Measurements from ENCODE around the gene TOB2.

The TOB2 gene, protein sequence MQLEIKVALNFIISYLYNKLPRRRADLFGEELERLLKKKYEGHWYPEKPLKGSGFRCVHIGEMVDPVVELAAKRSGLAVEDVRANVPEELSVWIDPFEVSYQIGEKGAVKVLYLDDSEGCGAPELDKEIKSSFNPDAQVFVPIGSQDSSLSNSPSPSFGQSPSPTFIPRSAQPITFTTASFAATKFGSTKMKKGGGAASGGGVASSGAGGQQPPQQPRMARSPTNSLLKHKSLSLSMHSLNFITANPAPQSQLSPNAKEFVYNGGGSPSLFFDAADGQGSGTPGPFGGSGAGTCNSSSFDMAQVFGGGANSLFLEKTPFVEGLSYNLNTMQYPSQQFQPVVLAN

DNA sequence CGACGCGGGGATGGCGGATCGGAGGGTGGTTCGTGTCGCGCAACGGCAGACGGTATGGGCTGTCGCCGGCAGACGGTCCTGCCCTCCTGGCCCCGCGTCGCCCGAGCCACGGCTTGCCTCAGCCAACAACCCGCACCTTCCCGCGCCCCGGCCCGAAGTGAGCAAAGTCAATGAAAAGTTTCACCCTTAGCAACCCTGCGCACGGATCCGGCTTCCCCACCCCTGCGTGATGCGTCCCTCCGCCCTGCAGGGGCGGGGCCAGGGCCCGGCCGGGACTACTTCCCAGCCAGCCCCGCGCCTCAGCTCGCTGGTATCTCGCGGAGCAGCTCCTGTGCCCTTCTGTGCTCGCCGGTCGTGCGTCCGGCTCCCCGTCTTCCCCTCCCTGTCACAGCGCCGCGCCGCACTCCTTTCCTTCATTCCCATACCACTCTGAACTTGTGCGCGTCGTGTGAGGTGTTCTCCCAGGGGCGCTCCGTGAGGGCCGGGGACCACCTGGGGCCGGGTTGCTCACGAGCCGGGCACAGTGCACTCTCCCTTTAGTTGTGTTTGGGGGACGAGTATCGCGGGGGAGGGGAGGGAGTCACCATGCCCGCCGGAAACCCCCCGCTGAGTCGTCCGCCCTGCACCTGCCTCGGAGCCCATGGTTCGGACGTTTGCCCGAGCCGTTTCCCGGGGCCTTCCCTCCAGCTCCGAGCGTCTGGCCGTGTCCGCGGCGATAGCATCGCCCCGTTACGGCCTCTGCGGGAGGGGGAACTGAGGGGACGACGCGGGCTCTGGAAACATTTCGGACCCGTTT lies at the start of gene TOB2:
TOB2 (minus strand) TSS at position 163 of the 796 bp plus-strand sequence. CDS start 9,456 bp downstream, outside the sequence.
- DNase-seq: peak; percentile 95

DNA sequence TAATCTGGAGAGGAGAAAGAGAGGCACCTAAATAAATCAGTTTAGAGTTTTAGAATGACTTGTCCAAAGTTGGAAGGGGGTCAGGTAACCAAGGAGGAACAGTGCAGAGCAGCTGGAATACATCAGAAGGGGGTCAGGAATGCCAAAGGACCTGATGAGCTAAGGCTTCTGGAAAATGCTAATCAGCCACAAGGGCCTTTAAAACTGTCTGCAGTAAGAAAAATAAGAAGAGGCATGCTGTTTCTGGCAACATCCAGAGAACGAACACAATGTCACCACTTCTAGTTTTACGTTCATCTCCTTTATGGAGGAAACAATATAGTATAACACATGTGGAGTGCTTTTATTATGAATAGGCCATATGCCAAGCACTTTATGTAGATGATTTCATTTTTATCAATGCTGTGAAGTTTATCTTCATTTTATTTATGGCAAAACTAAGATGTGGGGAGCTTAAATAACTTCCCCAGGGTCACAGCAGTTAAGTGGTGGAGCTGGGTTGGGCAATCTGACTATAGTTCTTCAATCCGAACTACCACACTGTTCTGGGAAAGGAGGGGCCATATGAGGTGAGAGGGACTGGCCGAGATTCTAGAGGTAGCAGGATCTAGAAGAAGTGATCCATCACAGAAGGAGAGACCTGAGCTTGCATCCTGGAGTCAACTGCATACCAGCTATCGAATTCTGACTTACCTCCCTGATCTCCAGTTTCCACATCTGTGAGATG lies 44.9 kb upstream of the TOB2 start:
- no peak for DNase-seq

DNA sequence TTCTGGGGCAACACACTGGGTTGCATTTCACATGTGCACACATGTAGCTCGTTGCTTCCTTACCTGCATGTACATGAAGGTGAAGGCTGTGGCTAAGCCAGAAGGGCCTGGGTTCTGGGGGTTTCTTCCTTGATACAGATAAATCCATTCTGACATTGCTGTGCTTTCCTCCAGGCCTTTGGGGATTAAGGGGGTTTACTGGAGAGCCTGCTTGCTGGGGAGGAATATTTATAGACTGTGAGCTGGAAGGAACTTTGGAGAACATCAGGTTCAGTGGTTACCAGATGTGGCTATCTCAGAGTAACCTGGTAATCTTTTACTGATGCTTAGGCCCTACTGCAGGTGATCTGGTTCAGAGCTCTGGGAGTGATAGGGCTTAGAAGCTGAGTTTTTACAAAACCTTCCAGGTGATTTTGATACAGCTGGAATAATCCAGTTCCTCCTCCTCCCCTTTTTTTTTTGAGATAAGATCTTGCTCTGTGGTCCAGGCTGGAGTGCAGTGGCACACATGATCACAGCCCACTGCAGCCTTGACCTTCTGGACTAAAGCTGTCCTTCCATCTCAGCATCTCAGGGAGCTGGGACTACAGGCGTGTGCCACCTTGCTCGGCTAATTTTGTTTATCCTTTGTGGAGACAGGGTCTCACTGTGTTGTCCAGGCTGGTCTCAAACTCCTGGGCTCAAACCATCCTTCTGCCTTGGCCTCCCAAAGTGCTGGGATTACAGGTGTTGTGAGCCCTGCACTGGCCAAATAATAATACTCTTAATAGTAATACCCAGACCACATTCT lies 42.2 kb upstream of the TOB2 start:
- DNase-seq: no peak

DNA sequence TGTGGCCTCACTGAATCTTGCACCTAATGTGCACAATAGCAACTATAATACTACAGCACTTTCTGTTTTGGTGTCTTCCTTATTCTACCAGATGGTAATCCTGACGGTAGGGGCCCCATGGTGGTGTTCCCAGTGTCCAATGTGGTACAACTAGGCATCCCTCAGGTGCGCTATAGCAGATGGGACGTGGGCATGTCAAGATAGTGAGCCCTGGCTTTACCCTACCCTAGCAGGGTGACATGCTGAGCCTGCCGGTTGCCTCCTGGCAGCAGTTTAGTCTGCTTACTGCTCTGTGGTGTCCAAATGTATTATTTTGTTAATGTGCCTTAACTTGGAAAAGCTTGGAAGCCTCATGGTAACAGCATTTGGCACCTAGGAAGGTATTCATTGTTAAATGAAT lies 41.5 kb upstream of the TOB2 start:
- DNase-seq: no peak

DNA sequence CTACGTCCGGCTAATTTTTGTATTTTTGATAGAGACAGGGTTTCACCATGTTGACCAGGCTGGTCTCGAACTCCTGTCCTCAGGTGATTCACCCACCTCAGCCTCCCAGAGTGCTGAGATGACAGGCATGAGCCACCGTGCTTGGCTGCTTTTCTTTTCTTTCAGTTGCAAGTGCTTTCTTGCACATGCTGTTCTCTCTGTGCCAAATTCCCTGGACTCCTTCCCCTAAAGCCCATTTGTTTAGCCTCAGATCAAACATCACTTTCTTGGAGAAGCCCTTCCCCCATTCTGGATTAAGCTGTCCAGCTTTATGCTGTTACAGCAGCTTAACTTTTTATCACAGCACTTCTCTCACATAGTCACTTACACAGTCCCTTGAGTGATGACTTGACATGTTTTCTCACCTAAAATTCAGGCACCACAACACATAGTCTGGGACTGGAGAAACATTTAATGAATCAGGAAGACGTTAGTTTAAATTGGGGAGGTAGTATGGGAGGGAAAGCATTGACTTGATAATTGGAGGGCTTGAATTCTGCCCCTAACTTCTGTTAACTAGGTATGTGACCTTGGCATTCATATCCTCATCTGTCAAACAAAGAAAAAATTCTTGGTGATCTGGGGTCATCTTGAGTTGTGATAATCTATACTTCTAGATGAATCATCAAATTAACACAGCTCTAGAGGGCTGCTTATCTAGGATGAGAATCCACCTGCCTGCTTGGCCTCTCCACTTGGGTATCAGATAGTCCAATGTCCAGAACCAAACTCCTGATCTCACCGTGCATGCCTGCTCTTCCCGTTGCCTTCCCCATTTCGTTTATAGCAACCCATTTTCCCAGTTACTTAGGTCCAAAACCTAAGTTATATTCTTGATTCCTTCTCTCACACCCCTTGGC lies 40.7 kb upstream of the TOB2 start:
- no peak for DNase-seq

DNA sequence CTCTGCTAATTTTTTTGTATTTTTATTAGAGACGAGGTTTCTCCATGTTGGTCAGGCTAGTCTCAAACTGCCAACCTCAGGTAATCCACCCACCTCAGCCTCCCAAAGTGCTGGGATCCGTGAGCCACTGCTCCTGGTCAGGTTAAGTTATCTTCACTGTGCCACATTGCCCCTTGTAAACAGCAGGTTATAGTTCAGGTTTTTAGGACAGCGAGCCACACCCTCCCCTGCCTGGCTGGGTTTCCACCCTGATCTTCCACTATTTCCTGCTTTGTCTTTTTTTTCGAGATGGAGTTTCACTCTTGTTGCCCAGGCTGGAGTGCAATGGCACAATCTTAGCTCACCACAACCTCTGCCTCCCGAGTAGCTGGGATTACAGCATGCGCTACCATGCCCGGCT lies 38.4 kb upstream of the TOB2 start:
- DNase-seq: no peak

DNA sequence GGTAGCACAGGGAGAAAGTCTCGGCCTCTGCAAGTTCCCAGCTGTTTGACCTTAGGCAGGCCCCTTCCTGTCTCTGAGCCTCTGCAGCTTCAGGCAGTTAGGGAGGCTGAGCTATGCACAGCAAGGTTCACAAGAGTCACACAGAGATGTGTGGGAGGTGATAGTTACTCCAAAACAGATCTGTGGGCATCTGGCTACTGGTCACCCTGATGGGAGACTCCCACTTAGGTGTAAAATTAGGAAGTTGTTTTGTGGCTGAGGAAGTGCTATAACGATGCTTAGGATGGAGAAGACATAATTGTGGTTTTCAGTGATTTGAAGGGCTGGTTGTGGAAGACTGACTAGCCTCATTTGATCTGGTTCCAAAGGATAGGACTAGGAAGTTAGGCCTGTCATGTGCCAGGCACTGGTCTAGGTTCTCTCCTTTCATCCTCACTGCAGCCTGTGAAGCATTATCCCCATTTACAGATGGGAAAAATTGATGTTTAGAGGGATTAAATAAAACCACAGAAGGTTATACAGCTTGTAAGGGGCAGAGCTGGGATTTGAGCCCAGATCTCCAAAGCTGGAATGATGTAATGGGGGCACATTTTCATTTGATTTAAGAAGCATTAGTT lies 35.8 kb upstream of the TOB2 start:
- no peak for DNase-seq

DNA sequence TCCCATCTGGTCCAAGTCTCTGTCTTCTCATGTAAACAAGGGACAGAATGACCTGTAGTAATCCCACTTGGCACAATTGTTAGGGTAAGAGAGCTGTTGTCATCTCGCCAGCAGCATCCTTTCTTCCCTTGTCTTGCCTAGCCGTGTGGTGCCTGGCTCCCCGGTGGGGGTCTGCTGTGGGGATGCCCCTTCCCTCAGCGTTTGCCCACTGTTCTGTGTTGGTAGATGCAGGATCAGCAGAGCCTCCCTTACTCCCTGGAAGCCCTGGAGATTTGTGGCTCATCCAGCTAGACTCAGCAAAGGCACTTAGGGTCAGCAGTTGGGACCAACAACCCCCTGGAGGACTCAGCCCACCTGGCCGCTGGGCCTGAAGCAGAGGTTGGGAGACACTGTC lies 35.3 kb upstream of the TOB2 start:
- no peak for DNase-seq

DNA sequence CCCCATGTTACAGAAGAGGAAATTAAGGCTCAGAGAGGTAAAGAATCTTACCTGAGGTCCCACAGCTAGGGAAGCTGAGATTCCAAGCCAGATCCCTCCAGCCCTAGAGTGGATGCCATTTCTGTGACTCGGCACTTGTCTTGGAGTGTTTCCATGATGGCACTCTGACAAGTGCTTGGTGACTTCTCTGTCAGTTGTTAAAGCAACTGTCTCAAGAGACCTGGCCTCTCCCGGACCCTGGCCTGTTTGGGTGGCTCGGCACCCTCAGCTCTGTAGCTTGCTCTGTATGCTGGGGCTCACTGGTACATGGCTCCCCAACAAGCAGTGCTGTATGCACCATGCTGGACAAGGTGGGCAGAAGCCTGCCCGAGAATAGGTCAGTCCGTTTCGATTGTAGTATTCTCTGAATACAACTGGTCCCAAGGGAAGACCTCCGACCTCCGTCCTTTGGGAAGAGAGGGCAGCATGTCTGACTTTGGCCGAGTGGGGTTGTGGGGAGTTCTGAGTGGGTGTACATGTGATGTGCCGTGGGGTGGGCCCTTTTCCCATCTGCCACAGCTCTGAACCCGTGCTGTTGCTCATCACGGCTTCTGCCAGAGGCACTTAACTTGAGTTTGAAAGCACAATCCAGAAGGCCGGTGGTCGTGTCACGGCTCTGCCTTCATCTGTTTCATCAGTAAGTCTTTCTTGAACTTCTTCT lies 34.7 kb upstream of the TOB2 start:
- DNase-seq: no peak

DNA sequence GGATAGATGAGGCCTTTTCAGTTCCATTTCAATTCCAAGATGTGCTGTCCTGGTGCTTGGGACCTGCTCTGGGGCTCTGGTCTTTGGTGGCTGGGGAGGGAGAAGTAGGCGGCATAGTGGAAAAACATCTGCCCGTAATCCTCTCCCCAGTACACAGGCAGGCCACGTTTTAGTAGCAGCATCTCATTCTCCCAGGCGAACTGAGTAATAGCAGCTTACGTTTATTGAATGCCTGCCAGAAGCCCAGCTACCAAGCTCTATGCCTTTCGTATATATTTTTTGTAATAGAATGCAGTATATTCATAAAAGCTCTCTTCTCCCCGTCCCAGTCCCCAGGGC lies 33.8 kb upstream of the TOB2 start:
- DNase-seq: no peak

DNA sequence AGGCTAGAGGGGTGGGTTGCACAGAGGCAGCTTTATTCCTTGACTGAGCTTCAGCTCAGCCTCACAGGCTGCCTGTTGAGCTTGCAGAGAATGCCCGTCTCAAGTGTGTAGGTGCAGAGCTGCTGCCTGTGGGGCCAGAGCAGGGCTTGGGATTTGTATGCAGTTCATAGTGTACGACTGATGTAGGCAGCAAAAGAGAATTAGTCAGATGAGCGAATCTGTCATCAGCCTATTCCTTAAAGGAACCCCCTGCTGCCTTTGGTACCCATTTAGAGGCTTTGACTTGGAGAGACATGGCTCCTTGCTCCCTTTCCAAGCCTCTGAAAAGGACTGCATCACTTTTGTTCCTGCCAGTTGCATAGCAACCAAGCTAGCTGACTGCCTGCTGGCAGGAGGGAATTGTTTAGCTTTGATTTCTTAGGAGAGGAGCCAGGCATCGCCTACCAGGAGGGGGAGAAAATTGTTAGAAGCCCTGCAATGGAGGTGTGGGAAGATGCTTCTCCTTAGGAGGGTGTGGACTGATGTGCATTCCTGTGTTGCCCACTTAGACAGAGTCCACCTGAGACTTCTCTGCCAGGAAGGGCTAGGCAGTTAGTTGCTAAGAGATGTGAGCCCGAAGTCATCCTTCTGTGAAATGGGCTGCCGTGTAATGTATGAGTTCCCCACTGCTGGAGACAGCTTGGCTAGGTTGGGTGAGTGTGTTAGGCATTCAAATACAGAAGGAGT lies 33.2 kb upstream of the TOB2 start:
- no peak for DNase-seq

DNA sequence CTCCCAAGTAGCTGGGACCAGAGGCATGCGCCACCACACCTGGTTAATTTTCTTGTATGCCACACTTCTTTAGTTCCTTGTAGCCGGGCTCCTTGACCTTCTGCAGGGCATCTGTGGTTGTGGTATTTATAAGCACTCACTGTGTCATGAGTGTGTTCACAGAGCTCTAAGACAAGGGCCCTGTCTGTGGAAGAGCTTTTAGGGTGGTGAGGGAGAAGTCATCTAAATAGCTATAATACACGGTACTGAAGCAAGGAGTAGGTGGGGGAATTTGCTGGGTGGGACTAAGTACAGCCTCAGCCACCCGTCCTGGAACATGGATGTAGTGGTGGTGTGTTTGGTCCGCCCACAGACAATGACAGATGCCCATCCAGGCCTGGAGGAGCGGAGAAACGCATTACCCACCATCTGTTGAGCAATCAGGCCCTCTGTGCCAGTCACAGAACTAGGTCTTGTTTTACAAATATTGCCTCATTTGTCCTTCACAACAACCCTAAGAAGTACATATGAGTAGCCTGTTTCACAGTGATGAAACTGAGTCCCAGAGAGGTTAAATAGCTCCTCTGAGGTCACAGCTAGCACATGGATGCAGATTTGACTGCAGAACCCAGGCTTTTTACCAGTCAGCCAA lies 32.4 kb upstream of the TOB2 start:
- no peak for DNase-seq

DNA sequence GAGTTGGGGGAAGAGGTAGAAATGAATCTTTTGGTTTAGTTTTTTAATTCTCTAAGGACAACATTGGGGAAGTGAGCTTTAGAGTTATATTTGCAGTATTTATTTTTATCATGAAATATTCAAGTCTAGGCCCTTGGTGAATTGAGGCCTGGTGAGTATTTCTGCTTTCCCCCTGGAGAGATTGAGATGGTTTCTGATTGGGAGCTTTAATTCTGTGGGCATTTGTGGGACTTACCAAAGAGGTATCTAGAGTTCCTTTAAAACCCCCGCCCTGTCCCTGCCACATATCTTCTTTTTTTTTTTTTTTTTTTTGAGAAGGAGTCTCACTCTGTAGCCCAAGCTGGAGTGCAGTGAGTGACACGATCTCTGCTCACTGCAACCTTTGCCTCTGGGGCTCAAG lies 31.9 kb upstream of the TOB2 start:
- no peak for DNase-seq

DNA sequence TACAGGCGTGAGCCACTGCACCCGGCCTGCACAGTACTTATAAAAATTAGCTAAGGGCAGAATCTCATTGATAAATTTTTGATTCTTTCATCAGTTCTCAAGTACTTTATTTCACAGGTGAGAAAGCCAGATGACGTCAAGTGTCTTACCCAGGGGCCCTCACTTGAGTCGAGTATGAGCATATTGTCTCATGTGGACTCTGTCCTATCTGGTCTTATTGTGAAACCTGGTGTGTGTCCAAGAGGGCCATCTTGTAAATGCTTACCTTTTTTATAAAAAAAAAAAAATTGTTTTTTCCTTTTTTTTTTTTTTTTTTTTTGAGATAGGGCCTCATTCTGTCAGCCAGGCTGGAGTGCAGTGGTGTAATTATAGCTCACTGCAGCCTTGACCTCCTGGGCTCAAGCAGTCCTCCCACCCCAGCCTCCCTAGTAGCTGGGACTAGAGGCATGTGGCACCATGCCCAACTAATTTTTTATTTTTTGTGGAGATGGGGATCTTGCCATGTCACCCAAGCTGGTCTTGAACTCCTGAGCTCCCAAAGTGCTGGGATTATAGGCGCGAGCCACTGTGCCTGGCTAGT lies 28.4 kb upstream of the TOB2 start:
- no peak for DNase-seq

DNA sequence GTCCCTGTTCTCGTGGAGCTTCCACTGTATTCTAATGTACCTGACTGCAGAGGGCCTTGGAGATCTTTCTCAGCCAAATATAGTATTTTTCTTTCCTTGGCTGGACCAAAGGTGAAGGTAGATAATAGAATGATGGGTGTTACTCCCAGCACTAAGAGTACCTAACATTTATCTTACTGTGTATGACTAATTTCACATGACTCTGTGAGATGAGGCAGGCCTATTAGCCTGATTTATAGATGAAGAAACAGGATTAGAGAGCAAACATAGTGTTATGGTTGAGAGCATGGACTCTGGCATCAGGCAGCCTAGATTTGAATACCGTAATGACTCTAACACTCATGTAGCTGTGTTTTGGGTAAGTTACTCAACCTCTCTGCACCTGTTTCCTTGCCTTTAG lies 25.0 kb upstream of the TOB2 start:
- DNase-seq: no peak

DNA sequence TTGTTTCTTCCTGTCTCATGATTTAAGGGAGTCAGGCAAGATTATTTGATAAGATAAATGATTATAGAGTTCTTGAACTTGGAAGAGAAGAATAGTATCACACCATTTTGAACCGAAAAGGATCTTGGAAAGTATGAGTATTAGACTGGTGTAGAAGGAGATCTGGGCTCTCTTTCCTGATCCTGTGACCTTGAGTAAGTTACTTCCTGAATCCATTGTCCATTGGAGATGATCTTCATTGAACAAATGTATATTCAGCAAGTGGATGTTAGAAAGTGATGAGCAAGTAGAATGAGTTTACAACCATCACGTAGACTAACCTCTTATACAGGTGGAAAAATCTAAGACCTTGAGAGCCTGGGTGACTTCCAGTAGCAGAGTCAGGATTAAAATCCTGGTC lies 24.3 kb upstream of the TOB2 start:
- no peak for DNase-seq

DNA sequence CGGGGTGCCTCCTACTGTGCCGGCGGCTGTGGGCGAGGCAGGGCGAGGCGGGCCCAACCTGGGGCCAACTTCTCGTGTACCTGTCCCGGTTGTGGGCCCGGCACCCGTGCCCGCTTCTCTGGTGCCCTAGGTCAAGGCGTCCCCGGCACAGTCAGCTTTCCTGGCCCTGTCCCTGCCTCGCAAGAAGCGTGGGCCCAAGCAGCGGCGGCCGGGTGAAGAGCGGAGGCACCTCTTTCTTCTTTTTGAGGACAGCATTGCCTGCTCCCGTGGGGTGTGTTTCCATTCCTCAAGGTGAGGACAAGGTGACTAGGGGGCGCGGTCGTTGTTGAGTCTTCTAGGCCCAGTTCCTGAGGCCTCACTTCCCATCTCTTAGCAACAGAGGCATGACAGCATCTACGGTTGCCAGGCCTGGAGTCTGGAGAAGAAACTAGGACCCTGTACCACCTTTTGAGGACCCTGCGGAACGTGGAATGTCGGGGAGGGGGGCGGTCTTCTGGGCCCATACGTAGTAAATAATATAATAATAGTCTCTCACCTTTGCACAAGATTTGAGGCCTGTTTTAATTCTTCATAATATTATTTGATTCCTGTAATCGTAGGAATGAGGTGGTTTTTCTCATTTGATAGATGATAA lies 22.7 kb upstream of the TOB2 start:
- DNase-seq: no peak

DNA sequence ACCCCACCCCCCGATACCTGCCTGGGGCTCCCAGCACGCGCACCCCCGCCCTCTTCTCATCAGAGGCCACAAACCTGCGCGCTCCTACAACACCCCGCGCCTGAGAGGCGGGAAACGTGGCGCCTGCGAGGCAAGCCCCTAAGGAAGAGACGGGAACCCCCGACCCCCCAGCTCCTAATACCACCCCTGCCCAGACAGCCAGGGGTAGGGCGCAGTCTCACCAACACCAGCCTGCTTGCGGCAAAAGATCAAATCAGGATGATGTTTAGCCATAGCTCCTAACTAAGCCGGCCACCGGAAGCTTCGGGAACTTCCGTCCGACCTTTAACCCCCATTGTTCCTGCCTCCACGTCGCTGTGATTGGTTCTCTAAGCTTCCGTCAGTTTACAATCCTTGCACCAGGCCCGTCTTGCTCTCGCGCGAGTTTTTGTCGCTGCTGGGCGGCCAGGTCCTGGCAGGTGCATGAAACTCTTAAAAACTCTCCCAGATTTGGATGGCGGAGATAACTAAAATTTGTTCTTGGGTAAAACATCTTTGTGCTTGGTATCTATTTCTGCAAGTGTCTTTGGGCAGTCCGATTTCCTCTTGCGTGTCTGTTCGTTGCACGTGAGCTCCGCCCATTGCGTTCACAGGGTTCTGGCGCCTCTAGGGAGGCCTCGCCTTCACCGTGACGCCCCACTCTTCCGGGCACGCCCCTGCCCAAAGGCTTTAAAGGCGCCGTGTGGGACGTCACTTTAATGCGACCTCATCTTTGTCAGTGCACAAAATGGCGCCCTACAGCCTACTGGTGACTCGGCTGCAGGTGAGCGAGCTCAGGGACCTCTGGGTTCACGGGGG lies 22.0 kb upstream of the TOB2 start, which contains the start of the genes ACO2 and PHF5A:
ACO2 (plus strand) TSS at position 737 of the 837 bp plus-strand sequence; CDS start at position 767, 30 bp downstream.
PHF5A (minus strand) TSS at position 312 of the 837 bp plus-strand sequence; CDS start at position 273, 39 bp downstream.
- peak; percentile 97 for DNase-seq
